GM21825 (cell line): ENCODE results near the gene ANKRD44.
"Not testable (repeated sequence)": the region's sequence is repeated elsewhere in the genome, so short reads cannot be mapped to it uniquely, and the experiment has no call there.

Source experiments
- ATAC-seq: cut with Tn5 transposase; IDR thresholded peaks from one replicate; pipeline ENCODE4 v1.9.1; 2021; ENCODE audit warnings: mild to moderate bottlenecking, moderate library complexity; ENCODE audit not compliant: unreplicated experiment

Gene ANKRD44

DNA sequence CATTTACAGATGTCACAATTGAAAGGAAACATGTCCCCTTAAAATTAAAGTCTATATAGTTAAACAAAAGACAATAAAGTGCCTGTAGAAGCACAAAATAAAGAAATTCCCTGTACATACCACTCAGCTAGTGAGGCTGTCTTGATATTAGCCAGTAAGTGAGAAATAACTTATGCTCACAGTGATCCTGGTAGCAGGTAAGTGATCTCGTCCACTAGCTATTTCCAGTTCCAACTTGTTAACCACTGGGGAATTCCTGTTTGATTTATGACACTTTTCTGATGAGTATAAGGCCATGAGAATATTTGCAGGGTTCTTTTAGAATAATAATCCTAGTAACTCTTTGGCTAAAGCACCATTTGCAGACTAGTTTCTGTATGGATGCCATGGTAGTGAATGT is 256.1 kb downstream of the ANKRD44 start:
- no peak for ATAC-seq

- ATAC-seq: no peak
Measured at GRCh38 chr2:197052356-197052755, 258.2 kb downstream of the ANKRD44 start.

GRCh38 chr2:197045115-197045514 is 265.5 kb downstream of the ANKRD44 start:
- ATAC-seq: no peak

GRCh38 chr2:197042739-197043196 is 267.8 kb downstream of the ANKRD44 start:
- no peak for ATAC-seq

- ATAC-seq: no peak
Measured at GRCh38 chr2:197037863-197038398, 272.6 kb downstream of the ANKRD44 start.

DNA sequence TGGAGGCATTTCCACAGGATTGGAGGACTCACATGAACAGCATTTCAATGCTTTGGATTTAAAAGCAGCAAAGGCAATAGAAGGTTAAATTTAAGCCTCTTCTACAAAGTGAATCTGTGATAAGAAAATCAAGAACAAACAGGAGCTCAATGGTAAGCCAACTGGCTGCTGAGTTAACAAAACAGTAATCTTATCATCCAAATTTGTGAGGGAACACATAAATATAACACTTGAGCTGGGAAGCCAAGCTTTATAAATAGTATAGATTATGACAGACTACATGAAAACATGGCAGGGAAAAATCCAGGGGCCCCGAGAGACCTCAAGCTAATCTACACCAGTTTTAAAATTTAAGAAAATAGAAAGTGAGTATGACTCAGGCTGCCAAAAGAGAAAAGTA is 275.6 kb downstream of the ANKRD44 start:
- ATAC-seq: no peak

- no peak for ATAC-seq
Measured at GRCh38 chr2:197034292-197034691, 276.3 kb downstream of the ANKRD44 start.

DNA sequence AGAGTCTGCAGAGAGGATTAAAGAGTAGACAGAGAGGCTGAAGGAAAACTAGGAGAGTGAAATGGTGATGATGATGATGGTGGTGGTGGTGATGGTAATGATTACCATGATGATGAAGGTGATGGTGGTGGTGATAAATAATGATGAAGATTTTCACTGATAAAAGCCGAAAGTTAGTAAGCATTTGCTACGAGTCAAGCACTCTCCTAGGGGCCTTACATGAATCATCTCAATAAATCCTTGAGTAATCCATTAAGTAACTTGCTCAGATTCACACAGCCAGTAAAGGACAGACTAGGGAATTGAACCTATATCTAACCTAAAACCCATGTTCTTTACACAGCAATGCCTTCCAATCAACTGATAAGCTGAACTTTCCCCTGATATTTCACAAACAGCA is 277.4 kb downstream of the ANKRD44 start:
- no peak for ATAC-seq

- ATAC-seq: no peak
Measured at GRCh38 chr2:197031803-197032202, 278.8 kb downstream of the ANKRD44 start.

DNA sequence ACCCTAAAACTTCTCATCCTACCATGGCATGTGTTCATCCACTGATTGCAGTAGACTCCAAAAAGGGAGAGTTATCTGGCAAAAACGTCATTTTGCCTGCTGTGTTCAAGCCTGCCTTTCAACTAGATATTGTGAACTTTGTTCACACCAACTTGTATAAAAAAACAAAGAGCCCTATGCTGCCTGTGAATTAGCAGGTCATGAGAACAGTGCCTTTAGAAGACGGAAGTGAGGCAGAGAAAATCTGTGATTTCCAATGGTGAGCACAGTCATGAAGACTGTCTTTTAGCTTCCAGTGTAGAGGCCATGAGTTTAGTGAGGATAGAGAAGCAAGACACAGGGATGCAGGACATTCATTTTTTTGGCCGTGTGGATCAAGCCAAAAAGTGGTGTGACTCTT is 280.5 kb downstream of the ANKRD44 start:
- no peak for ATAC-seq

GRCh38 chr2:197028633-197029032 is 281.9 kb downstream of the ANKRD44 start:
- no peak for ATAC-seq

- no peak for ATAC-seq
Measured at GRCh38 chr2:197028230-197028629, 282.4 kb downstream of the ANKRD44 start.

GRCh38 chr2:197024206-197024605 is 286.4 kb downstream of the ANKRD44 start:
- ATAC-seq: no peak

DNA sequence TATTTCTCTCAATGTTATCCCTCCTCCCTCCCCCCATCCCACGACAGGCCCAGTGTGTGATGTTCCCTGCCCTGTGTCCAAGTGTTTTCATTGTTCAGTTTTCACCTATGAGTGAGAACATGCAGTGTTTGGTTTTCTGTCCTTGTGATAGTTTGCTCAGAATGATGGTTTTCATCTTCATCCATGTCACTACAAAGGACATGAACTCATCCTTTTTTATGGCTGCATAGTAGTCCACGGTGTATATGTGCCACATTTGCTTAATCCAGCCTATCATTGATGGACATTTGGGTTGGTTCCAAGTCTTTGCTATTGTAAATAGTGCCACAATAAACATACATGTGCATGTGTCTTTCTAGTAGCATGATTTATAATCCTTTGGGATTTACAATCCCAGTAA is 289.7 kb downstream of the ANKRD44 start:
- ATAC-seq: not testable (repeated sequence)

DNA sequence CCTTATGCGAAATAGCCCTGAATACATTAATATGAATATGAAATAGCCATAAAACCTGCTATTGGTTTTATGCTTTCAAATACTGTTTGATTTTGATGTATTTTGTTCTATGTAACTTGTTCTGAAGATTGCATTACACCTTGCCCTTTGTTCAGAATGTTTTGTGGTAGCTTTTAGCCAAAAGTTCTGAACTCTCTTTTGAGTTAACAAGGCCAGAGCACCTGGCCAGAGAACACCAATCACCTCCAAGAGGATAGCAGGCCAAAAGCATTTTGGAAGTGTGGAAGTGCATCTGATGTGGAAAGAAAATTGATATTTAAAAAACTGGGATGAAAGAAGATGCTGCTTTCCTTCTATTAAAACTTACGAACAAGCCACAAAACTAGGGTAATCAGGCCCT is 297.5 kb downstream of the ANKRD44 start:
- no peak for ATAC-seq

DNA sequence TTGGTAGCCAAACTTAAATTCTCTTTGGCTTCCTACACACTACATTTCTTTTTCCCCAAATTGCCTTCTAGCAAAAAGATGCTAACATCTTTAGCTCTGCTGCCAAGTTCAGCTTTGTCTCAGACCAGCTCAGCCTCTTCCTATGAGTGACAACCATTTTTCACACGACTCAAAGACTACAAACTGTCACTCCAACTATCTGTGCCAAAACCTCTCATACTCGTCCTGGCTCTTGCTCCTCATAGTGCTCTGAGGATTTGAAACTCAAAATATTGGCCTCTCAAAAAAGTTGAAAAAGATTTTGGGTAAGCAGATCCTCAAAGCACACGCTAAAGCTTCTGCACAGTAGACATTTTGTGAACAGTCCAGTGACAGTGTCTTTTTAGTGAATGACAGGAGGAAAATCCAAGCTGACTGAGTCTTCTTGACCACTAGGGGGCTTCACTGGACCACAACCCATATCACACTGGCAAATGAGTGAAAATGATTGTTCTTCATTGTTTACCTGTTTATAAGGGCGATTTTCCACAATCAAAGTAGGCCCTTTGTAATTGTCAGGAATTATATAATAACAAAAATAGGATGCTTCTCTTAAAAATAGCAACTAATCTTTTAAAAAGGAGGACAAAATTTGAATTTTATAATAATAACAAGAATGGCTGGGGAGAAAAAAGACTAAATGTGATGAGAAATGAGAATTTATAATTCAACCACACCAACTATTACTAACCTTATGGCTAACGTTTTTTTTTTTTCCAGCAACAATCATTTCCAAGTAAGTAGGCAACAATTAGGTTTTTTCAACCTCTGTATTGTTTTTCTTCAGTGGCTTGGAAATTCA is 298.6 kb downstream of the ANKRD44 start:
- peak; percentile 69 for ATAC-seq

DNA sequence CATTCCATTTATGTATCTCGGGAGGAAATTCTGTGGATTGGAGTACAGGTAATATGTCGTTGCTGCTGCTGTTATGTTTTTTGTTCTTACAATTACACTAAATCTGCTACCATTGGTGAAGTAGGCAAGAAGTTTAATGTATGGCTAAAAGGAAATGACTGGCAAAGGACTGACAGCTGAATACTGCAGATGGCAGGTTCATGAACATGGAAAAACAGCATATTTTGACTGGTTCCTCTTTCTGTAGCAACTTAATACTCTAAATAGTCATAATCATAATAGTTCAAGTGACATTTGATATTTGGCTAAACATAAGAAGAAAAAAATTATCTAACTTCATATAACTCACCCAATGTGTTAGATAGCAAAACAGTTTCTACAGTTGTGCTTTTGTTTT is 299.6 kb downstream of the ANKRD44 start:
- no peak for ATAC-seq

GRCh38 chr2:197010200-197011020 is 300.2 kb downstream of the ANKRD44 start:
- ATAC-seq: no peak

- ATAC-seq: not testable (repeated sequence)
Measured at GRCh38 chr2:197008741-197009341, 301.7 kb downstream of the ANKRD44 start.

DNA sequence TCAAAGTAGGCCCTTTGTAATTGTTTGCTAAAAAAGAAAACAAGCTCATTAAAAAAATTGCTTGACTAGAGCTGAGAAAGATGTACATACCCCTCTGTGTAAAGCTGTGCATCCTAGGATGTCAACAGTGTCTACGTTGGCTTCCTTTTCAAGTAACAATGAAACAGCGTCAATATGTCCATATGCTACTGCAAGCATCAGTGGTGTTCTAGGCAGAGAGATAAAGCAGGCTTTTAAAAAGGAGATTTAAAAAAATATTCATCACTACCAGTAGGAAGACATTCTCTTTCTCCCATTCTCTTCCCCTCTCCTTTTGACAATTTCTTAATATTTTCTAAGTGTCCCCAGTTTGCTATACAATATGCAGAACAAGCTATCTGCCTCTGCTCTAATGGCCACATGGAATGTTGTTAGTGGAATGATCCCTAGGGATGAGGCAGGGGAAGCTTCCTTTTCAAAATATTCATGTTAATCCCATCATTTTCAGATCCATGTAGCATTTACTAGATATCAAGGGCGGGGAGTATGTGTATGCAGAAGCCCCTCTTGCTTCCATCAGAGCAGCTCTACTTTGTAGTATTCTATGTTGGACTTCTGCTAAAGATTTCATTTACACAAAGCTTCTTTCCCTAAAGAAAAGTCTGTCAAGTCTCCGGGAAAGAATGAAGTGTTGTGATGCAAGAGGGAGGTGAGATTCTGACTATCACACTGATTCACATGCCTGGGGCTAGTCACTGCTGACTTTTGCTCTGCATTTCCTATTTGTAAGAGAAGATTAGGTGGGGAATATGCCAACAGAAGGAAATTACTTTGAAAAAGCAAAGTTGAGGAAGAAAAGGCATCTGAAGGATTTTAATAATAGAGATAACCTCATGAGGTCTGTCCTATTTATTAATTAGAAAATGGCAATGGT is 302.6 kb downstream of the ANKRD44 start:
- ATAC-seq: no peak
